Activated CD4-positive, alpha-beta memory T cell treated with anti-CD3 and anti-CD28 coated beads, Interleukin-2, amount 10 ng/mL, durations not matched to agents 7 days and 5 days (primary cell): Measurements from ENCODE around the gene IL15RA. TPM values are rescaled to one million over a fixed set of nuclear protein-coding genes. Genes with fewer than 3 reads are reported as not detected.
A peak's percentile ranks its signal among the peaks of the same experiment; 100 is the strongest.

Source experiments
- CTCF ChIA-PET: fragments of 350-600 bp; sonication (Branson Sonifier 250); formaldehyde crosslinking; loops from one replicate; lab custom pipeline; 2021; ENCODE audit warnings: antibody characterized with exemption, inconsistent platforms; lab: Charles Lee
- POLR2A ChIA-PET: fragments of 350-600 bp; sonication (Branson Sonifier 250); formaldehyde crosslinking; loops from one replicate; lab custom pipeline; 2021; ENCODE audit warnings: antibody characterized with exemption; lab: Charles Lee
- DNase-seq: peaks from one replicate; pipeline ENCODE4 v3.0.0-alpha.2; 2020
- H3K27ac Mint-ChIP-seq: one replicate; pipeline ENCODE4 v1.8.0; 2021; ENCODE audit warnings: mild to moderate bottlenecking, mixed read lengths
- H3K27me3 Mint-ChIP-seq: one replicate; pipeline ENCODE4 v1.8.0; 2021; ENCODE audit warnings: mixed read lengths
- H3K36me3 Mint-ChIP-seq: one replicate; pipeline ENCODE4 v1.8.0; 2021; ENCODE audit warnings: low read depth, mixed read lengths
- H3K4me1 Mint-ChIP-seq: one replicate; pipeline ENCODE4 v1.8.0; 2021; ENCODE audit warnings: mixed read lengths
- H3K4me3 Mint-ChIP-seq: one replicate; pipeline ENCODE4 v1.8.0; 2021; ENCODE audit warnings: mild to moderate bottlenecking, mixed read lengths
- H3K9me3 Mint-ChIP-seq: one replicate; pipeline ENCODE4 v1.8.0; 2021; ENCODE audit warnings: mixed read lengths
- total RNA-seq, 2 experiments: library from RNA; stranded (reverse); gene quantifications; one replicate each; pipeline ENCODE4 v1.2.3, GENCODE V29; 2021

Gene IL15RA
- total RNA-seq, 2 experiments from 2014 or later: 22.1 to 24.5 TPM

- Mint-ChIP-seq H3K4me3 (no peak overlapping the region), H3K36me3 (peaks cover 50% of the 10 kb centered on the region), H3K27ac (peak overlapping the region; percentile 73), H3K27me3 (no peaks in the 10 kb centered on the region), H3K4me1 (peaks cover 25% of the 10 kb centered on the region), H3K9me3 (peaks cover 5% of the 10 kb centered on the region)
- POLR2A ChIA-PET: interaction anchor here (1.9 kb wide), 1 partner anchor 13 kb away, joined by 7 read pairs; the partner anchor contains the start of genes ANKRD16 and FBH1
- CTCF ChIA-PET: no interaction called here
- no peak for DNase-seq
These were observed 73.8 kb downstream of the IL15RA start for GRCh38 chr10:5903563-5903962.

- ChIA-PET POLR2A (interaction anchor here (1.9 kb wide), 1 partner anchor 12 kb away, joined by 7 read pairs; the partner anchor contains the start of genes ANKRD16 and FBH1), CTCF (no interaction called here)
- H3K36me3 Mint-ChIP-seq: peaks cover 51% of the 10 kb centered on the region
- no peak for DNase-seq
- H3K27ac Mint-ChIP-seq: no peak overlapping the region
- peaks cover 9% of the 10 kb centered on the region for H3K9me3 Mint-ChIP-seq
- H3K4me1 Mint-ChIP-seq: peaks cover 24% of the 10 kb centered on the region
- no peaks in the 10 kb centered on the region for H3K27me3 Mint-ChIP-seq
- no peak overlapping the region for H3K4me3 Mint-ChIP-seq
These were observed 74.7 kb downstream of the IL15RA start for GRCh38 chr10:5902511-5903274.

Other genes starting within 250 kb of the IL15RA start
- gene GDI2, start 164.1 kb downstream of the IL15RA start, total RNA-seq: 100 to 1,000 TPM; 218 to 220 TPM
- 1 to 10 TPM; 3.3 to 5.4 TPM for gene ANKRD16, start 87.7 kb downstream of the IL15RA start, total RNA-seq
- gene FBH1, start 87.3 kb downstream of the IL15RA start, total RNA-seq: 10 to 100 TPM; 54.8 to 61.6 TPM
- 100 to 1,000 TPM; 437 to 446 TPM for gene IL2RA, start 84.8 kb upstream of the IL15RA start, total RNA-seq
- 100 to 1,000 TPM; 155 to 157 TPM for gene RBM17, start 111.5 kb upstream of the IL15RA start, total RNA-seq
- gene PFKFB3, start 225.4 kb upstream of the IL15RA start, total RNA-seq: 10 to 100 TPM; 66.8 to 69.4 TPM